GM18951 (cell line): ENCODE measurements around the gene NKAIN2.

Experiments used
- POLR2A ChIP-seq: IDR thresholded peaks from 4 replicates; pipeline ENCODE4 v1.6.1; 2011; ENCODE audit warnings: mild to moderate bottlenecking; ENCODE audit not compliant: insufficient read length, insufficient read depth; ENCODE audit errors: extremely low read depth
- in situ Hi-C: fragments of 300-500 bp; cut with MboI; formaldehyde crosslinking; loops from one replicate; pipeline ENCODE4 v1.12.0; 2022; ENCODE audit warnings: low sequenced_read_pairs, mixed read lengths, inconsistent platforms; ENCODE audit not compliant: unreplicated experiment

NKAIN2 gene

DNA sequence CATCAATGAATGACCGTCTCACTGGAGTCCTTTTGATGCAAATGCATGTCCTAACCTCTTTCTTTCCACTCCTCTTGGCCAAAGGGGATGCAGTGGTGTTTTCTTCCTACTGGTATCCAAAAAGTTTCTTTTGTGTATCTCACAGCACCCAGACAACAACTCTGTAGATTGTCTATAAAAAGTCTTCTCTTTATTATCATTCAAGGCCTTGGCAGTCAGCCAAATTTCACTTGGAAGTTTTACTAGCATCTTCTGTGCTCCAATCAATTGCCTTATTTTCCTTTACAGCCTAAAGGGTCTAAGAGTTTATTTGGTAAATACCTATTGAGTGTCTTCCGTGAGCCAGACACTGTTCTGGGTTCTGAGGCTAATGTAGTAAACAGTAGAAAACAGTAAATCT, 1008.4 kb downstream of the NKAIN2 start:
- TF ChIP-seq POLR2A, result no peak
- in situ Hi-C loops, result no loop called here

DNA sequence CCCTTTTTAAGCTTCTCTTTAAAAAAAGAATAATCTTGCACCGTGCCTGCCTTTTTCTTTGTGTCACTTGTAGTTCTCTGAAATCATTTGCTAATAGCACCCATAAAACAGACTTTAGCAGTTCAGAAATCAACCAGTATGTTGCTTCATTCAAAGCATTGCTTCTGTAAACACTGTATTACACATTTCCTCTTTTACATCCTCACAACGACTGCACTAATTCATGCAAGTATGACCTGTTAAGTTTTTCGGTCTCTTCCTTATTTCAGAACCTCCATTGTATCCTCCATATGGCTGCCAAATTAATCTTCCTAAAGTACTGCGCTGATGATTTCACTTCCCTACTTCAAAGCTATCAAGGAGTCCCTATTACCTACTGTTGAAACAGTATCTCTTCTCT, 1015.7 kb downstream of the NKAIN2 start:
- in situ Hi-C loops, result no loop called here
- no peak for TF ChIP-seq POLR2A

DNA sequence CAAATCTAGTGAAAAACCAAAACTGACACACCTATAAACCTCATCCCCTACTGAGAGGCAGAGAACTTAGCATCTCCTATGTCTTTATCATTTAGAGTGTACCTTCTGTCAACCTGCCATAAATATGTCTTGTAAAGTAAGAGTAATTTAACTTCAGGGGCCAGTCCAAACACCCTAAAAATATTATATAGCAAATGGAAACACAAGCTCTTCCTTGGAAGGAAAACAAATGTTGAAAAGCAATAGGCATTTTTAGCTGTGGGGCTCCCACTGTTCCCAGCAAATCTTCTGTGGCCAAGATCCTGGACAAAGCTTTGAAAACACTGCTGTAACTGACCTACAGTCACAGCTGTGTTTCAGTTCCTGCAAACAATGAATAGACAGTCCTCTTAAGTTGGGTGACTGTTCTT, 1018.5 kb downstream of the NKAIN2 start:
- in situ Hi-C loops, result no loop called here
- TF ChIP-seq POLR2A, result no peak

DNA sequence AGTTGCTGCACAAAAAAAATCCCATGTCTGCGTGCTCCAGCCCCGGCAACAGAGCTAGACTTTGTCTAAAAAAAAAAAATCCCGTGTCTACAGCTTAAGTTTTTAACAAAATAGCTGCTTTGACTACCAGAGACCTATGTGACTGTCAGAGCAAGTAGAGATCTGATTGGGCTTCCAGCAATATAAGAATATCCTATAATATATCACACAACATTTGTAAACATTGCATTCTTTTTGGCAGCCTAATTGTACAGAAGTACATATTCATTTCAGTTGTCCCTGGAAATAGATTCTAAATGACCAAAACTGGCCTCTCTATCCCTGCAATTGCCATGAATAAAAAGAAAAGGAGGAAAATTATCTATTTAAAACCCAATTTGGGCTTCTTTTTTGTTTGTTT, 1019.1 kb downstream of the NKAIN2 start:
- in situ Hi-C loops, result no loop called here

DNA sequence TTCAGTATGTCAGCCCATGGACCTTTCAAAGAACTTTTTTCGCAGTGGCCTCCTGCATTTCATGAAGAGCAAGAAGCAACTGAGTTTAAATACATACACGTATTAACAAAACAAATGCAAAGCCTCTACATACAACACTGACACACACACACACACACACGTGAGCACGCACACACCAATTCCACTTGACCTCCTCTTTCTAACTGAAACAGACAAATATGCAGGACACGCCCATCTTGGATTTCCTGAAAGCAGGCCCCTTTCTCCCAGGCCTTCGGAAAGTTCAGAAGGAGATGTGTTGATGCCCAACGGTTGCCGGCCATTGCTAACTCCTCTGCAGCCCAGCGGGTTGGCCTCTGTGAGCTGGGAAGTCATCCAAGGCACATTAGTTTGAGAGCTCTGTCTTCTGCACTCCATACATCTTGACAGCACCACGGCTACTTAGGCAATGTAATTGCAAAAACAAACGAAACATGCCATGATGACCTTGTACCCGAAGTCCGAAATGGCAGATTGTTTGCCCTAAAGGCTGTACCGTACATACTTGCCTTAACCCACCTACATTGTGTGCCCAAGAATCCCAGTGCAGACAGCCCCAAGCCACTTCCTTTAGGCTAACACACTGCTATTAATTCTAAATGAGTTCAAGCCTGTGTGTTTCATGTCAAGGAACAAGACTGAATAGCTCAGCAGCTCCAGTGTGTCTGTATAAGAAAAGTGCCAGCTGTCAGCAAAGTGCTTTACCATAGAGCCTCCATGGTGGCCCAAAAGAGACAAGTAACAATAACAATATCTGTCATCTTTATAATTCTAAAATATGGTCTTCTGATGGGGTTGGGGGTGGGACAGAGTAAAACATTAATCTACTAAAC, 1019.8 kb downstream of the NKAIN2 start:
- in situ Hi-C loops, result no loop called here
- no peak for TF ChIP-seq POLR2A

More for the DNA sequence above, 1019.1 kb downstream of the NKAIN2 start:
- TF ChIP-seq POLR2A, result no peak

DNA sequence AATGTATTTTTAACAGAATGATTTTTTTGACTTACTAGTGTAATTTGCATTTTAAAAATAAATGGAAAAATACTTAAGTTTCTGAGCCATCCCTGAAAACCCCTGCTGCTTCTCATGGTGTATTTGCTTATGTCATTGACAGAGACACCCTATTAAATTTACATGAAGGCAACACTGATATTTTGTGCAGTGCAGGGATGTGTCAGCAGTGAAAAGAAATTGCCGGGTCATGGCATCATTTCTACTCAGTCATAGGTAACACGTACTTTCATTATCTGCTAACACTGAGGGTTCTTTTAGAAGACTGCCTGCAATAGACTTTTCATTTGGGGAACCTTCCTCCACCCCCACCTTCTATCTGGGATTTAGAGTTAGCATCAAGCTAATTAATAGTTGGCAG, 1021.9 kb downstream of the NKAIN2 start:
- TF ChIP-seq POLR2A, result no peak

DNA sequence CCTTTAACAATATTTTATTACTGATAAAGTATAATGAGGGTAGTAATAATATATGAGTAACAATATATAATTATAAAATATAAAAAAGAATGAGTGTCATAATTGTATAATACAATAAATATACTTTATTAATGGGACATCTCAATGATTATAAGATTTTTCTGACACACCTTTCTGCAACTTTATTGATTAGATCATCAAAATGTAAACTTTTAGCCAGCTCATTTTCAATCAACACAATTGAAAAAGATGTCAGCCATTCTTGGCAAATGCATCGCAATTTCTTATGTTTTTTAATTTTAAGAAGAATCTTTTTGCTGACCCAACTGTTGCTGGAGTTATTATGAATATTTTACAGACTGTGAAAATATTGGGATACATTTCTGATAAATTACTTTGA, 1026.2 kb downstream of the NKAIN2 start:
- in situ Hi-C loops, result no loop called here
- TF ChIP-seq POLR2A, result no peak

More for the DNA sequence above, 1021.9 kb downstream of the NKAIN2 start:
- in situ Hi-C loops, result no loop called here

DNA sequence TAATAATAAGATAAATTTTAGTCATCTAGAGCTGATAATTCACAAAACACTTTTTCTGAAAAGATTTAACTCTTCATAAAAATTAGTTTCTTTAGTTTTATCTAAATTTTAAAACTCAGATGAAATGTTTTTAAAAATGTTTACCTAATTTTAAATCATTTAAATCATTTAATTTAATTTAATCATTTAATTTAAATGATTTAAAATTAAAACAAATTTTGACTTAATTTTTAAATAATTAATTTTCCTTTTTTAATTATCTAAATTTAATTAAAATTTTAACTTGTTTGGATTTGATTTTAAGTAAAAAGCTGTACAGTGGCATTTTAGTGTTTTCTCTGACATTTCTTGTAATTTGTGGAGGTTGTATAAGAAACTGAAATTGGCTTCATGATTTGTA, 1026.8 kb downstream of the NKAIN2 start:
- in situ Hi-C loops, result no loop called here
- no peak for TF ChIP-seq POLR2A

DNA sequence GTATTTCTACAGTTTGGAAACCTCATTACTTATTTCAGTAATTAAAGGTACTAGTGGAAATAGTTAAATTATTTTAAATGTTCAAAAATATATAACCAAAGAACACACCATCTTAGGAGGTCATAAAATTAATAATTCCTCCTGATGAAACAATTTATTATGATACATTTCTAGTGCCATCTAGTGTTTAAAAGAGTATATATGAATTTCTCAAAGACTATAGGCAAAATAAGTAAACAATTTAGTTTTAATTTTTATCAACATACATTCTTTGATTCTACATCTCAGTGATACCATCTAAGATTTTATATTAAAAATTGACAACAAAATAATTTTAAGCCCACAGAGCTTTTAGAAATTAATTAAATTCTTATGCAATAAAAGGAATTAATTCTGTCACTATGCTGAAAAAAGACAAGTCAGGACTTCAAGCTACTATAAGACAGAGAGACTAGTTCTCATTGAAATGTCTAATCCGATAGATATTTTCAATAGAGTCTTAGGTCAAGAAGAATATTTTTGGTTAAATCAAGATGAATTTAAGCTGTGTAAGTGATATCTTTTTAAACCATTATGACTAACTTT, 1050.8 kb downstream of the NKAIN2 start:
- in situ Hi-C loops, result no loop called here
- no peak for TF ChIP-seq POLR2A

DNA sequence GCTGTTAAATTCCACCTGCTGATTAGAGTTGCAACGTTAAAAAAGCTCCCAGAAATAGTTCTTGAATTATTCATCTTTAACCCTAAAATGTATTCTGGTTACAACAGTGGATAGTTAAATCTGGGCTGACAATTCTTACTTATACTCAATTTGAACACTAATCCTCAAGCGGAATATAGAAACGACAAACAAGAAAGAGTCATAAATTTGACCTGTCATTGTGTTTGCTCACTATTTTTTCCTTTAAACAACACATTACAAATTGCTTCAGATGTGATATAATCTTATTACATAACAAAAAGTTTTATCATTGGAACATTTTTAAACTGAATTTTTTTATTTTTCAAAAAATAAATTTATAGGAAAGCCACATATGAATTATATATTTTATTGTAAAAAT, 1054.1 kb downstream of the NKAIN2 start:
- no peak for TF ChIP-seq POLR2A
- in situ Hi-C loops, result no loop called here

DNA sequence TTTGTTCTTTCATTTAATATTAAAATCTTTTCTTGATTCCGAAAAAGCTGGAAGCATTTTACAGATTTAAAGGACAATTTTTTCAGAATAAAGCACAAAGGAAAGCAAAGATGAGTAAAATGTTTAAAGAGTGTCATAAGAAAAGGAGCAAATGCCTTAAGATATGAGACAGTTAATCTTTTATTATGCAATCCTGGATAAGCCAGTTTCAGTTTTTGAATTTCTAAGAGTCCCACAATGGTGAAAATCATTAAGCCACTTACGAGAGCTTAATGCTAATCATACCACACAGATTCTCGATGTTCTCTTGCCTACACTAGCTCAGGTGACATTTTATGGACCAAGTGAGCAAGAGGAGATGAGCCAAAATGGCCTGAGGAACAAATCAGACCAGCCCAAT, 1054.9 kb downstream of the NKAIN2 start:
- no peak for TF ChIP-seq POLR2A
- in situ Hi-C loops, result no loop called here

DNA sequence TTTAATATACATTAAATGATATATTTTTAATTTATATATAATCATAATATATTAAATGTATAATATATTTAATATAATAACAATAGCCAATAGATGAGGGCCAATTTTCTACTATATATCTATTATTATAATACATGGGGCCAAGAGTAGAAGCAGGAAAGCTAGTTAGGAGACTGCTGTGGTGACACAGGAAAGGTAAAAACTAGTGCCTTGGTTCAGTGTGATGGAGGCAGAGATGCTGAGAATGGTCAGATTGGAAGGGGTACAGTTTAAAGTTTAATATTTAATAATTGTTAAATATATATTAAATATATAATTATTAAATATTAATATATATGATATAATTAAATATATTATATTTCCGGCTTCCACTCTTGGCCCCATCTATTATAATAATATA, 1055.7 kb downstream of the NKAIN2 start:
- no peak for TF ChIP-seq POLR2A
- in situ Hi-C loops, result no loop called here

DNA sequence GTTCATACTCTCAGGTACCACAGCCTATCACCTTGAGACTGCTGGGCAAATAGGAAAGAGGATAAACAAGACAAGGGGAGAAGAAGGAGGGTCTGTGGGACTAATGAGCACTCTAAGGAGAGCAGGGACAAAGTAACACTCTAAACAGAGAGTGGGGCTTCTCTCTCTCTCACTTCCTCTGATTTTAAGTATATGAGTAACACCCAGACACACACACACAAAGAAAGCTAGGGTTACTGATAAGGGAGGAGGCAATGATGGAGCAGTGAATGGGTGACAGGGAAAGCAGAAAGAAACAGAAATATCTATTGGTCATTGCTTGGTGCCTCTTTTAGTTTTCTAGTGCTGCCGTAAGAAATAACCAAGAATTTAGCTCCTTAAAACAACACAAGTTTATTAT, 1062.4 kb downstream of the NKAIN2 start:
- in situ Hi-C loops, result no loop called here
- TF ChIP-seq POLR2A, result no peak

DNA sequence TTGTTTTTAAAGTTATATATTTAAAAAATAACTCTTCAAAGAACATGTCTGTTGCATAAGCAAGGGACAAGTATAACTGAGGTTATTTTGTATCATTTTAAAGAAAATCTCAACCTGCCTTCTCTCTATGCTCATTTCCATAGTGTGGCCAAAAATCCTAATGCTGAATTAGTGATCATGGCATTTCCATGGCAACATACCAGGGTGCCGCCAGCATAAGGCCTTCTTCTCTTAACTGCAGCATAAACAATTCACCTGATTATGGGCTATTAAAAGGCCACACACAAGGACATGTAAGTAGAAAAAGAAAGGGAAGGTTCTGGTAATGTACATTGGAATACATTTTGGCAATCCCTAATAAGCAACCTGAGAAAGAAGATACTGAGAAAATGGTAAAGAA, 1063.5 kb downstream of the NKAIN2 start:
- in situ Hi-C loops, result no loop called here
- no peak for TF ChIP-seq POLR2A
